HCT116 (cell line): ENCODE results near the gene LSM2. TPM values are rescaled to one million over a fixed set of nuclear protein-coding genes. Genes with fewer than 3 reads are reported as not detected.

Source experiments
- ATAC-seq: fragments of 200-7000 bp; cut with Tn5 transposase; 2 replicates; pipeline ENCODE4 v1.9.1; 2020; ENCODE audit warnings: mild to moderate bottlenecking, moderate library complexity
- BruUV-seq: library from RNA; stranded (reverse); fragments of 400-500 nt; replicated peaks from 2 replicates; lab custom pipeline; 2021; lab: Mats Ljungman, UMichigan
- CTCF ChIA-PET: fragments of 300-600 bp; sonication (Branson Sonifier 250); formaldehyde crosslinking; loops from one replicate; lab custom pipeline; 2021; ENCODE audit warnings: antibody characterized with exemption; lab: Charles Lee
- POLR2A ChIA-PET: fragments of 300-600, 350-600 bp; sonication (Branson Sonifier 250); formaldehyde crosslinking; loops from one replicate; lab custom pipeline; 2021; ENCODE audit warnings: antibody characterized with exemption; lab: Charles Lee
- RAD21 ChIA-PET, 2 experiments: fragments of 300-600 bp; sonication (Branson Sonifier 250); formaldehyde crosslinking; loops; one replicate each; lab custom pipeline; 2023; ENCODE audit warnings: low total read pairs in 2 of 2; ENCODE audit not compliant: uncharacterized antibody in 2 of 2, unreplicated experiment in 2 of 2, low non-redundant PET in 1 of 2; lab: Charles Lee
- DNase-seq: peaks from one replicate; pipeline ENCODE4 v3.0.0-alpha.2; 2010; ENCODE audit warnings: low read depth, low spot score
- H2AFZ ChIP-seq: fragments of 200-600 bp; shearing (Covaris generic), sonication (generic); 2 replicates; pipeline ENCODE4 v1.6.1; 2017; ENCODE audit warnings: low read depth, mixed run types, mixed read lengths, antibody characterized with exemption, low read length; ENCODE audit not compliant: poor library complexity, severe bottlenecking
- H3K27ac ChIP-seq: 2 replicates; pipeline ENCODE4 v1.5.1; 2012; ENCODE audit warnings: low read depth, low read length
- H3K27me3 ChIP-seq: fragments of 200-600 bp; sonication (generic); 2 replicates; pipeline ENCODE4 v1.6.1; 2016; ENCODE audit warnings: mixed run types, low read length, mixed read lengths; ENCODE audit not compliant: insufficient read depth
- H3K36me3 ChIP-seq, 2 experiments: fragments of 200-500 bp in 1 of 2; fragments of 200-600 bp in 1 of 2; sonication (Bioruptor generic) in 1 of 2; sonication (generic) in 1 of 2; 2 replicates each; pipeline versions ENCODE4 v1.5.1 to v1.6.1; 2014 to 2016; ENCODE audit warnings: low read length in 2 of 2, inconsistent platforms in 1 of 2, mixed read lengths in 1 of 2, mixed run types in 1 of 2; ENCODE audit not compliant: insufficient read depth in 2 of 2, control insufficient read depth in 1 of 2
- H3K4me1 ChIP-seq, 2 experiments: fragments of 200-600 bp in 1 of 2; sonication (generic) in 1 of 2; 2 replicates each; pipeline versions ENCODE4 v1.5.1 to v1.6.1; 2012 to 2017; ENCODE audit warnings: low read length in 2 of 2, inconsistent platforms in 1 of 2, mild to moderate bottlenecking in 1 of 2, mixed read lengths in 1 of 2, mixed run types in 1 of 2, moderate library complexity in 1 of 2; ENCODE audit not compliant: insufficient read depth in 2 of 2, control insufficient read depth in 1 of 2
- H3K4me2 ChIP-seq: fragments of 200-600 bp; sonication (generic); 2 replicates; pipeline ENCODE4 v1.6.1; 2017; ENCODE audit warnings: mixed run types, low read length, mixed read lengths
- H3K4me3 ChIP-seq, 2 experiments: fragments of 200-600 bp in 1 of 2; sonication (generic) in 1 of 2; replicated peaks in 1 of 2; 2 replicates each; pipeline ENCODE4 v1.5.1; 2011 to 2016; ENCODE audit warnings: low read length in 2 of 2, control low read depth in 1 of 2, low read depth in 1 of 2, mild to moderate bottlenecking in 1 of 2, mixed read lengths in 1 of 2, mixed run types in 1 of 2
- H3K79me2 ChIP-seq: fragments of 200-600 bp; sonication (generic); 2 replicates; pipeline ENCODE4 v1.6.1; 2017; ENCODE audit warnings: mild to moderate bottlenecking, mixed run types, low read length, moderate library complexity, mixed read lengths; ENCODE audit not compliant: insufficient read depth
- H3K9ac ChIP-seq: fragments of 200-600 bp; sonication (generic); 2 replicates; pipeline ENCODE4 v1.6.1; 2016; ENCODE audit warnings: low read length, mixed read lengths
- H3K9me2 ChIP-seq: fragments of 200-600 bp; sonication (generic), shearing (Covaris generic); 2 replicates; pipeline ENCODE4 v1.6.1; 2017; ENCODE audit warnings: mixed run types, mild to moderate bottlenecking, moderate library complexity; ENCODE audit not compliant: insufficient read depth
- H3K9me3 ChIP-seq, 2 experiments: fragments of 200-500 bp in 1 of 2; fragments of 200-600 bp in 1 of 2; sonication (Bioruptor generic) in 1 of 2; sonication (generic) in 1 of 2; 2 replicates each; pipeline ENCODE4 v1.6.1; 2014 to 2017; ENCODE audit warnings: low read length in 2 of 2, mixed read lengths in 2 of 2, inconsistent platforms in 1 of 2, low read depth in 1 of 2, mild to moderate bottlenecking in 1 of 2, mixed run types in 1 of 2, moderate library complexity in 1 of 2; ENCODE audit not compliant: control insufficient read depth in 1 of 2, insufficient read depth in 1 of 2
- H4K20me1 ChIP-seq: fragments of 200-600 bp; sonication (generic), shearing (Covaris generic); 2 replicates; pipeline ENCODE4 v1.6.1; 2017; ENCODE audit warnings: mixed run types, mild to moderate bottlenecking, moderate library complexity; ENCODE audit not compliant: insufficient read depth
- CBX3 ChIP-seq: IDR thresholded peaks from 2 replicates; pipeline ENCODE4 v1.6.1; 2012; ENCODE audit warnings: low read depth
- CEBPB ChIP-seq: IDR thresholded peaks from 2 replicates; pipeline ENCODE4 v1.6.1; 2012; ENCODE audit warnings: low read depth
- ELF1 ChIP-seq: IDR thresholded peaks from 2 replicates; pipeline ENCODE4 v1.6.1; 2012; ENCODE audit warnings: low read depth, borderline replicate concordance
- EZH2 ChIP-seq: fragments of 200-600 bp; sonication (generic); IDR thresholded peaks from 2 replicates; pipeline ENCODE4 v1.6.1; 2017; ENCODE audit warnings: antibody characterized with exemption, mixed run types
- FOSL1 ChIP-seq: IDR thresholded peaks from 2 replicates; pipeline ENCODE4 v1.6.1; 2012; ENCODE audit warnings: low read depth
- JUND ChIP-seq: IDR thresholded peaks from 2 replicates; pipeline ENCODE4 v1.6.1; 2012
- POLR2A ChIP-seq: IDR thresholded peaks from 2 replicates; pipeline ENCODE4 v1.7.0; 2011; ENCODE audit warnings: borderline replicate concordance; ENCODE audit not compliant: insufficient read depth, insufficient read length; ENCODE audit errors: extremely low read depth
- POLR2AphosphoS5 ChIP-seq: IDR thresholded peaks from 2 replicates; pipeline ENCODE4 v1.6.1; 2011; ENCODE audit warnings: mild to moderate bottlenecking, low read depth, low read length, moderate library complexity
- RAD21 ChIP-seq: IDR thresholded peaks from 2 replicates; pipeline ENCODE4 v1.6.1; 2012; ENCODE audit warnings: low read depth, mild to moderate bottlenecking
- SP1 ChIP-seq: IDR thresholded peaks from 2 replicates; pipeline ENCODE4 v1.6.1; 2012; ENCODE audit warnings: low read depth
- SRF ChIP-seq: IDR thresholded peaks from 2 replicates; pipeline ENCODE4 v1.6.1; 2012; ENCODE audit warnings: low read depth
- TCF7L2 ChIP-seq: IDR thresholded peaks from 2 replicates; pipeline ENCODE4 v1.7.0; 2011; ENCODE audit warnings: borderline replicate concordance, inconsistent platforms; ENCODE audit not compliant: insufficient read depth, insufficient read length; ENCODE audit errors: extremely low read depth
- YY1 ChIP-seq: IDR thresholded peaks from 2 replicates; pipeline ENCODE4 v1.6.1; 2011; ENCODE audit warnings: low read length, low read depth, moderate library complexity, mild to moderate bottlenecking; ENCODE audit not compliant: insufficient replicate concordance; ENCODE audit errors: extremely low read depth
- ZFX ChIP-seq: fragments of 450-650 bp; IDR thresholded peaks from 2 replicates; pipeline ENCODE4 v1.6.1; 2017
- intact Hi-C: fragments of 100-400 bp; cut with micrococcal nuclease; formaldehyde crosslinking; loops from 2 replicates; pipeline ENCODE4 v1.10.0; 2022
- total RNA-seq: library from RNA; stranded (reverse); gene quantifications from one replicate; pipeline ENCODE4 v1.2.1, GENCODE V29; 2021; ENCODE audit not compliant: unreplicated experiment
- TF ChIP-seq, protein P1 (sequence below): IDR thresholded peaks from 2 replicates; pipeline ENCODE4 v1.6.1; 2012; ENCODE audit warnings: low read depth
- TF ChIP-seq, protein P2 (sequence below): IDR thresholded peaks from 2 replicates; pipeline ENCODE4 v1.6.1; 2012
- TF ChIP-seq, protein P3 (sequence below): IDR thresholded peaks from 2 replicates; pipeline ENCODE4 v1.6.1; 2012
- TF ChIP-seq, protein P4 (sequence below), 3 experiments: fragments of 200-600 bp in 1 of 3; sonication (generic) in 1 of 3; IDR thresholded peaks in 2 of 3; conservative IDR thresholded peaks in 1 of 3; 2 replicates each; pipeline ENCODE4 v1.5.1; 2012 to 2017; ENCODE audit warnings: low read depth in 2 of 3, low read length in 2 of 3, antibody characterized with exemption in 1 of 3, borderline replicate concordance in 1 of 3, control low read depth in 1 of 3, mild to moderate bottlenecking in 1 of 3, mixed read lengths in 1 of 3, mixed run types in 1 of 3, moderate library complexity in 1 of 3; ENCODE audit not compliant: insufficient read depth in 1 of 3

LSM2 gene
- total RNA-seq, 1 experiment from 2014 or later: 89.7 TPM

DNA sequence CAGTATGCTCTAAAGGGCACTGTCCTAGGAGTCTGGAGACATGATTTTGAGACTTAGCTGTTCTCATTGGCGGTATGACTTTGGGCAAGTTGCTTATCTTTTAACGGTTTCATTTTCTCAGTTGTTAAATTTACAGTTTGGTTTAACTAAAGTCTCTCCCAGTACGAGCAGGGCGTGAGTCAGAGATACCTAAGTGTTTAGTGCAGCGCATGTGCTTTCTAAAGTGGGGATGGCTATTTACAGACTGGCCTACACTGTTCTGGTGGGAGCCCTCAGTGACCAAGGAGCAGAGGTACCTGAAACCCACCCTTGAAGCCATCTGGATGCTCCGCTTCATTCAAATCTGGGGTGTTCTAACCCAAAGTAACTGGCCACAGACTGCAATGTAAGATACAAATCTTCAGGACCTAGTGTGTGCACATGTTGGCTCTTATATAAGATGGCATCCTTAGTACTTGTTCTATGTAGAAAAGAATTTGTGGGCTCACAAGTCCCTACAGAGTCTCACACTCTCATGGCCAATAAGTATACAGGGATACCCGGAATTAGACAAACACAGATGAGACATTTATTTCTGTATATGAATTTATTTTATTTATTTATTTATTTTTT is 56.2 kb downstream of the LSM2 start:
- TF ChIP-seq RAD21: no peak
- TF ChIP-seq, protein P1, sequence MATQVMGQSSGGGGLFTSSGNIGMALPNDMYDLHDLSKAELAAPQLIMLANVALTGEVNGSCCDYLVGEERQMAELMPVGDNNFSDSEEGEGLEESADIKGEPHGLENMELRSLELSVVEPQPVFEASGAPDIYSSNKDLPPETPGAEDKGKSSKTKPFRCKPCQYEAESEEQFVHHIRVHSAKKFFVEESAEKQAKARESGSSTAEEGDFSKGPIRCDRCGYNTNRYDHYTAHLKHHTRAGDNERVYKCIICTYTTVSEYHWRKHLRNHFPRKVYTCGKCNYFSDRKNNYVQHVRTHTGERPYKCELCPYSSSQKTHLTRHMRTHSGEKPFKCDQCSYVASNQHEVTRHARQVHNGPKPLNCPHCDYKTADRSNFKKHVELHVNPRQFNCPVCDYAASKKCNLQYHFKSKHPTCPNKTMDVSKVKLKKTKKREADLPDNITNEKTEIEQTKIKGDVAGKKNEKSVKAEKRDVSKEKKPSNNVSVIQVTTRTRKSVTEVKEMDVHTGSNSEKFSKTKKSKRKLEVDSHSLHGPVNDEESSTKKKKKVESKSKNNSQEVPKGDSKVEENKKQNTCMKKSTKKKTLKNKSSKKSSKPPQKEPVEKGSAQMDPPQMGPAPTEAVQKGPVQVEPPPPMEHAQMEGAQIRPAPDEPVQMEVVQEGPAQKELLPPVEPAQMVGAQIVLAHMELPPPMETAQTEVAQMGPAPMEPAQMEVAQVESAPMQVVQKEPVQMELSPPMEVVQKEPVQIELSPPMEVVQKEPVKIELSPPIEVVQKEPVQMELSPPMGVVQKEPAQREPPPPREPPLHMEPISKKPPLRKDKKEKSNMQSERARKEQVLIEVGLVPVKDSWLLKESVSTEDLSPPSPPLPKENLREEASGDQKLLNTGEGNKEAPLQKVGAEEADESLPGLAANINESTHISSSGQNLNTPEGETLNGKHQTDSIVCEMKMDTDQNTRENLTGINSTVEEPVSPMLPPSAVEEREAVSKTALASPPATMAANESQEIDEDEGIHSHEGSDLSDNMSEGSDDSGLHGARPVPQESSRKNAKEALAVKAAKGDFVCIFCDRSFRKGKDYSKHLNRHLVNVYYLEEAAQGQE: no peak
- no peak for TF ChIP-seq ZFX
- TF ChIP-seq, protein P2, sequence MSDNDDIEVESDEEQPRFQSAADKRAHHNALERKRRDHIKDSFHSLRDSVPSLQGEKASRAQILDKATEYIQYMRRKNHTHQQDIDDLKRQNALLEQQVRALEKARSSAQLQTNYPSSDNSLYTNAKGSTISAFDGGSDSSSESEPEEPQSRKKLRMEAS: no peak
- TF ChIP-seq SRF: no peak
- TF ChIP-seq CEBPB: no peak
- TF ChIP-seq, protein P3, sequence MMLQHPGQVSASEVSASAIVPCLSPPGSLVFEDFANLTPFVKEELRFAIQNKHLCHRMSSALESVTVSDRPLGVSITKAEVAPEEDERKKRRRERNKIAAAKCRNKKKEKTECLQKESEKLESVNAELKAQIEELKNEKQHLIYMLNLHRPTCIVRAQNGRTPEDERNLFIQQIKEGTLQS: no peak
- TF ChIP-seq ELF1: no peak
- no peak for TF ChIP-seq POLR2AphosphoS5
- TF ChIP-seq JUND: no peak
- TF ChIP-seq CBX3: no peak
- TF ChIP-seq, protein P4, sequence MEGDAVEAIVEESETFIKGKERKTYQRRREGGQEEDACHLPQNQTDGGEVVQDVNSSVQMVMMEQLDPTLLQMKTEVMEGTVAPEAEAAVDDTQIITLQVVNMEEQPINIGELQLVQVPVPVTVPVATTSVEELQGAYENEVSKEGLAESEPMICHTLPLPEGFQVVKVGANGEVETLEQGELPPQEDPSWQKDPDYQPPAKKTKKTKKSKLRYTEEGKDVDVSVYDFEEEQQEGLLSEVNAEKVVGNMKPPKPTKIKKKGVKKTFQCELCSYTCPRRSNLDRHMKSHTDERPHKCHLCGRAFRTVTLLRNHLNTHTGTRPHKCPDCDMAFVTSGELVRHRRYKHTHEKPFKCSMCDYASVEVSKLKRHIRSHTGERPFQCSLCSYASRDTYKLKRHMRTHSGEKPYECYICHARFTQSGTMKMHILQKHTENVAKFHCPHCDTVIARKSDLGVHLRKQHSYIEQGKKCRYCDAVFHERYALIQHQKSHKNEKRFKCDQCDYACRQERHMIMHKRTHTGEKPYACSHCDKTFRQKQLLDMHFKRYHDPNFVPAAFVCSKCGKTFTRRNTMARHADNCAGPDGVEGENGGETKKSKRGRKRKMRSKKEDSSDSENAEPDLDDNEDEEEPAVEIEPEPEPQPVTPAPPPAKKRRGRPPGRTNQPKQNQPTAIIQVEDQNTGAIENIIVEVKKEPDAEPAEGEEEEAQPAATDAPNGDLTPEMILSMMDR (IDR thresholded peaks at IDR 0.05 in 2 of 3, conservative IDR thresholded peaks at IDR 0.05 in 1 of 3; ENCODE audit: borderline replicate concordance in 1 of 3, insufficient read depth in 1 of 3, low read depth in 2 of 3, low read length in 2 of 3): no peak
- no peak for TF ChIP-seq YY1
- TF ChIP-seq TCF7L2: no peak
- no peak for TF ChIP-seq FOSL1
- no peak for TF ChIP-seq SP1
- TF ChIP-seq EZH2: no peak
- no peak for TF ChIP-seq POLR2A
- H3K79me2 ChIP-seq: no peaks in the 10 kb centered on the region
- ChIA-PET POLR2A (no interaction called here), CTCF (no interaction called here), RAD21 (no interaction called here)
- H3K4me2 ChIP-seq: no peak overlapping the region
- H3K36me3 ChIP-seq: peaks cover 2 to 16% of the 10 kb centered on the region in 2 experiments; a peak in 3 of 4 replicates
- DNase-seq (no peak), ATAC-seq (no peak)
- H3K9me2 ChIP-seq: no peaks in the 10 kb centered on the region
- H3K4me1 ChIP-seq: peaks cover 3 to 6% of the 10 kb centered on the region in 2 experiments; a peak in 2 of 4 replicates
- no peak overlapping the region for H3K4me3 ChIP-seq
- H3K27ac ChIP-seq: no peak overlapping the region
- no peaks in the 10 kb centered on the region for H3K9me3 ChIP-seq
- intact Hi-C loops: no loop called here
- TSS peak; percentile 12 for BruUV-seq
- no peak overlapping the region for H2AFZ ChIP-seq
- H3K27me3 ChIP-seq: no peaks in the 10 kb centered on the region
- no peaks in the 10 kb centered on the region for H4K20me1 ChIP-seq
- no peak overlapping the region for H3K9ac ChIP-seq
